Coronary artery (tissue), 2 donors: ENCODE measurements around the gene KCNMA1.
"Not testable (repeated sequence)": the region's sequence is repeated elsewhere in the genome, so short reads cannot be mapped to it uniquely, and the experiment has no call there.

Experiments used
- DNase-seq: peaks from one replicate; pipeline ENCODE4 v3.0.0-alpha.2; 2017; ENCODE audit warnings: low spot score
- H3K27ac ChIP-seq, 2 donors: fragments of 200-600 bp; sonication (generic); one replicate each; pipeline ENCODE4 v1.5.1; 2016 to 2019
- H3K4me3 ChIP-seq: fragments of 200-600 bp; sonication (generic); 2 replicates; pipeline ENCODE4 v1.5.1; 2016; ENCODE audit warnings: mild to moderate bottlenecking, moderate library complexity
- CTCF ChIP-seq: fragments of 200-600 bp; sonication (generic); IDR thresholded peaks from one replicate; pipeline ENCODE4 v1.5.1; 2019; ENCODE audit warnings: antibody characterized with exemption

Gene KCNMA1

GRCh38 chr10:77637532-77638320 lies at the start of gene KCNMA1:
TSS of gene KCNMA1 (minus strand) at chr10:77637808.
- DNase-seq: no peak
- TF ChIP-seq CTCF: no peak
- Histone ChIP-seq H3K4me3 (peak within 1 kb of the TSS; percentile 89), H3K27ac (peak within 1 kb of the TSS; percentile 70 to 93)

- no peak for TF ChIP-seq CTCF
- no peak for DNase-seq
- Histone ChIP-seq H3K27ac (no peak overlapping the region), H3K4me3 (no peak overlapping the region)
Observed at GRCh38 chr10:77686650-77687417, 49.2 kb upstream of the KCNMA1 start.

GRCh38 chr10:77686096-77686495 lies 48.5 kb upstream of the KCNMA1 start:
- no peak for DNase-seq
- TF ChIP-seq CTCF: no peak
- Histone ChIP-seq H3K27ac (no peak overlapping the region), H3K4me3 (no peak overlapping the region)

- no peak overlapping the region for H3K27ac ChIP-seq
- H3K4me3 ChIP-seq: no peak overlapping the region
- TF ChIP-seq CTCF: no peak
- DNase-seq: no peak
Observed at GRCh38 chr10:77685432-77685831, 47.8 kb upstream of the KCNMA1 start.

- H3K27ac ChIP-seq, H3K4me3 ChIP-seq, DNase-seq: not testable (repeated sequence)
Observed at GRCh38 chr10:77683088-77683432, 45.5 kb upstream of the KCNMA1 start.

- H3K4me3 ChIP-seq: no peak overlapping the region
- H3K27ac ChIP-seq: no peak overlapping the region
- no peak for DNase-seq
- no peak for TF ChIP-seq CTCF
Observed at GRCh38 chr10:77682393-77683087, 44.9 kb upstream of the KCNMA1 start.

GRCh38 chr10:77681839-77682238 lies 44.2 kb upstream of the KCNMA1 start:
- Histone ChIP-seq H3K4me3 (no peak overlapping the region), H3K27ac (no peak overlapping the region)
- no peak for DNase-seq
- TF ChIP-seq CTCF: no peak
